Stimulated activated naive CD4-positive, alpha-beta T cell (primary cell): ENCODE measurements around the gene MCTP1.

Experiments used
- DNase-seq, 6 experiments: peaks; one replicate each; lab custom pipeline; 2025; lab: John Stamatoyannopoulos, UW

The MCTP1 gene

GRCh38 chr5:94810281-94810680 lies 474.6 kb downstream of the MCTP1 start:
- DNase-seq: no peak

- no peak for DNase-seq
These were observed 476.4 kb downstream of the MCTP1 start for GRCh38 chr5:94808497-94808896.

GRCh38 chr5:94807985-94808384 lies 476.9 kb downstream of the MCTP1 start:
- DNase-seq: no peak

GRCh38 chr5:94802450-94802849 lies 482.4 kb downstream of the MCTP1 start:
- DNase-seq: no peak

- no peak for DNase-seq
These were observed 488.3 kb downstream of the MCTP1 start for GRCh38 chr5:94796586-94796985.

GRCh38 chr5:94793816-94794198 lies 491.1 kb downstream of the MCTP1 start:
- no peak for DNase-seq

- peak in 3 of 6 experiments; percentile 16 to 22 (median 21) for DNase-seq
These were observed 491.6 kb downstream of the MCTP1 start for GRCh38 chr5:94793113-94793815.

GRCh38 chr5:94791829-94792228 lies 493.1 kb downstream of the MCTP1 start:
- no peak for DNase-seq

GRCh38 chr5:94788527-94788926 lies 496.4 kb downstream of the MCTP1 start:
- DNase-seq: no peak

- DNase-seq: no peak
These were observed 500.1 kb downstream of the MCTP1 start for GRCh38 chr5:94784536-94785505.

GRCh38 chr5:94782383-94782782 lies 502.5 kb downstream of the MCTP1 start:
- no peak for DNase-seq

GRCh38 chr5:94779684-94780083 lies 505.2 kb downstream of the MCTP1 start:
- DNase-seq: no peak

- DNase-seq: no peak
These were observed 506.2 kb downstream of the MCTP1 start for GRCh38 chr5:94778732-94779131.

GRCh38 chr5:94778299-94778698 lies 506.6 kb downstream of the MCTP1 start:
- DNase-seq: no peak

GRCh38 chr5:94777056-94777880 lies 507.6 kb downstream of the MCTP1 start:
- no peak for DNase-seq

GRCh38 chr5:94776167-94776566 lies 508.7 kb downstream of the MCTP1 start:
- no peak for DNase-seq

- DNase-seq: no peak
These were observed 509.8 kb downstream of the MCTP1 start for GRCh38 chr5:94775088-94775487.

- no peak for DNase-seq
These were observed 513.2 kb downstream of the MCTP1 start for GRCh38 chr5:94771742-94772141.

GRCh38 chr5:94769996-94770395 lies 514.9 kb downstream of the MCTP1 start:
- no peak for DNase-seq

GRCh38 chr5:94761786-94762185 lies 523.1 kb downstream of the MCTP1 start:
- no peak for DNase-seq

GRCh38 chr5:94761055-94761454 lies 523.8 kb downstream of the MCTP1 start:
- DNase-seq: no peak

GRCh38 chr5:94759961-94760360 lies 524.9 kb downstream of the MCTP1 start:
- DNase-seq: no peak
